Measurements from ENCODE around the gene PTPRJ.

PTPRJ gene

DNA sequence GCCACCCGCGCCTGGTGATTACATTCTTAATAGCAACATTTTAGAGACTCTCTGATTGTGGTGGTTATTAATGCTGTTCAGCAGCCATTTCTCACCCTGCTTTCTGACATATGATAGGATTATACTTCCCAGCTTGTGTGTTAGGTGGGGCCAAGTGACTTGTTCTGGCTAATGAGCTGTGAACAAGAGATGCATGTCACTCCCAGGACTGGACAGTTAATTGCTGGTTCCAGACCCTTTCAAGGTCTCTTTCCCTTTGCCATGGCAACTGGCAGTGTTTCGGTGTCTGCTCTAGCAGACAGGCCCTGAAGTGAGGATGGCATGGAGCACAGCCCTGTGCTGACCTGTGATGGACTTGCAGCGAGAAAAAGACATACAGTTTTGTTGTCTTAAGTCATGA is 8.9 kb upstream of the PTPRJ start:
- no peak for FAIRE-seq

- FAIRE-seq = no peak
Measured at GRCh38 chr11:47973173-47973572, 7.2 kb upstream of the PTPRJ start.

DNA sequence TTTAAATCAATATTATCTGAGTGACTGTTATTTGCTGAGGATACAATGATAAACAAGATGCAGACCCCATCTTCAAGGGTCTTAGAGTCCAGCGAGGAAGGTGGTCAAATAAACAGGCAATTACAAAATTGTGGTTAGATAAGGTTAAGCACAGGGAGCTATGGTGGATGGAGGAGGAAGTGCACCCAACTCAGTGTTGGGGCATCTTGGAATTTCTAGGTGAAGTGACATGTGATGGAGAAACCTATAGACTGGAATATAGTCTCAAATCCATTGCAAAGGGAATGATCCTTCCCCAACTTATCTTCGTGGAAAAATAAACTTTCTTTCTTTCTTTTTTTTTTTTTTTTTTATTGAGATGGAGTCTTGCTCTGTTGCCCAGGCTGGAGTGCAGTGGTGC is 3.4 kb upstream of the PTPRJ start:
- no peak for FAIRE-seq

DNA sequence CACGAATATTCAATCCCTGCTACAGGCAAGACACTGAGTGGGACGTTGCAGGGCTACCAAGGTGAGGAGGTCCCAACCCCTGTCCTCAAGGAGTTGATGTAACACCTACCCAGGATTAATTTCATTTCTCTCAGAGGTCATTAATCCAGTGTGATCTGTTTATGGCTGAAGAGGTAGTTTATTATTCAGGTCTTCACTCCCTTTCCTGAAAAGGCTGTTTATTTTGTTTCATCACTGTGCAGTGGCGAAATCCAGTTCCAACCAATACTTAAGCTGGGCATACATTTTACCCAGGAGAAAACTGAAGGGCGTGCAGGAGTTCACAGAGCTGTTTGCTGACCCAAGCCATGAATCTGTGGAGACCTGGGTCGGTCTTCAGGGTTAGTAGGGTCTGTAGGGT is 2.7 kb upstream of the PTPRJ start:
- FAIRE-seq = no peak

- FAIRE-seq = no peak
Measured at GRCh38 chr11:47979378-47980087, 826 bp upstream of the PTPRJ start.

- no peak for FAIRE-seq
Measured at GRCh38 chr11:47980907-47981621, 705 bp downstream of the PTPRJ start.

DNA sequence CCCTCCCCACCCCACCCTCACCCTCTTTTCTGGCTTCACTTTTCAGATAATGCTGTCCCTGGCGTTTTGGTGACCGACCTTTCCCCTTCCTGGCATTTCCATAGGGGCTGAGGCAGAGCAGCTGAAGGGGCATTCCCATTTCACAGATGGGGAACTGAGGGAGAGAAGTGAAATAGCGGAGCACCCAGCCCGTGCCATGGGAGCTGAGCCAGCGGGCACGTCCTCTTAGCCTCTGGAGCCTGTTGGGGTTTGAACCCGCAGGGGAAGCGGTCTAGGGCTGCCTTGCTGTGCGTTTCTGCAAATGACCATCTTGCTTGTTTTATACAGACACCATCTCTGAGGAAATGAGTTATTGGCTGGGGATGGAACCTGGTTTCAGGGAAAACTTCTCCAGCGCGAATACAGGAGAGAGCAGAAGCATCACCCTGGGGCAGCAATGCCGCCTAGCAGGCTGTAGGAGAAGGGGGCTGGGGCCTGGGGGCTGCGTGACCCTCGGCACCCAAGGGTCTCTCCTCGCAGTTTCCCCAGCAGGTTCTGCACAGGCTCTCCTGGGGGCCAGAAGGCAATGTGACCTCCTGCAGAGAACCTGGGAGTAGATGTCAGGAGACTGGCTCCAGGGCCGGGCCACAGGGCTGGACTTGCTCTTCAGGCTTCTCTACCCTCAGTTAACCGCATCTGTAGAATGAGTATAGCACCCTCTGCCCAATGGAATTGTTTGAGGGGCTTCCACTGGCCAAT is 1.5 kb downstream of the PTPRJ start:
- no peak for FAIRE-seq

DNA sequence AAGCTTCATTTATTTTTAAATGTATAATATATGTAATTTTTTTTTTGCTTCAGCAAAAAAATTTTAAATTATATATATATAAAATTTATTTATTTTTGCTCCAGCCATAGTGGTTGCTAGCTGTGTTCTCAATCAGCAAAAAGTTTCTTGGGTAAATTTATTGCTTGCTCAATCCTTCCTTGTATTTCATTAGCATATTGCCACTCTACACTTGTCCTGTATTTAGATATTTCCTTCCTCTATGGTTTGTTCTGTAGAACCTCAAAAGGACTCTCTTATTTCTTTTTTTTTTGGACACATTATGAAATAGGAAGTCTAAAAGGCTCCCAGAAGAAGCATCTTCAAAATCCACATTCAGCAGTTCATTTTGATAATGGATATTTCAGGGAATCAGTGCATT is 2.3 kb downstream of the PTPRJ start:
- no peak for FAIRE-seq

DNA sequence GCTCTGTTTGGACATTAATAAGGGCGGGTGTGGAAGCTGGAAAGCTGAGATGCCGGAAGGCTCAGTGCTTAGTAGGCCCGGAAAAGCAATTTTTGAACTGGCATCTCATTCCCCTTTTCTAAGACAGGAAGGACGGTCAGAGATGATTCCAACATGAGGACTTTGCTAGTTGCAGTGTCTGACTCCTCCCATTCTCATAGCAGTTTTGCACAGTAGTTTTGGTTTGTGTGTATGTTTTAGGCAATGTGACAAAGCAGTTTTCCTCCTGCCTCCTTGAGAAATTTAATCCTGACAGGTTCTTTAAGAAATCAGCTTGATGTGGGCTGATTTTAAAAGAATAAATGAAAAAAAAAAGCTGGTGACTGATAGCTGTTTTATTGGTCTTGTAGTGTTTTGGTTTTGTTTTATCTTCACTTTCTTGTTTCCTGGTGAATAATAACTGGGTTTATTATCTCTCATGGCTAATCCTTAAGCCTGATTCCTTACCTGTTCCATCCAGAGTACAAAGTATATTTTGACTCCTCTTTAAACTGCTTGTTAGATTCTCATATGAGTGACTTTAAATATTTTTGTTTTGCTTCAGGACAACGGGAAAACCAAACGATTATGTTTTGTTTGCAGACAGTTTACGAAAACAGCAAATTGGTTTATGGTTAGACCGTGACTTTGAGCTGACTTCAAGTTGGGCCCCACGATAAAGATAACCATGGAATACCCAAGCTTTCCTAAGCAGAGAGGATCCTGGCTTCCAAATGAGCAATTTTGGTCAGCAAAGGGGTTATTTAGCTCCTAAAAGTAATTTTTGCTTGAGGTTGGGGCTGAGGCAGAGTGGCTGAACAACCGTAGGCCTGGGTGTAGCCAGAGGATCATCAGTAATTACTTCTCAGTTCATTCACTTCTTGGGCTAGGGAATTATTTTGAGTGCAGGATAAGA is 3.4 kb downstream of the PTPRJ start:
- FAIRE-seq = no peak

DNA sequence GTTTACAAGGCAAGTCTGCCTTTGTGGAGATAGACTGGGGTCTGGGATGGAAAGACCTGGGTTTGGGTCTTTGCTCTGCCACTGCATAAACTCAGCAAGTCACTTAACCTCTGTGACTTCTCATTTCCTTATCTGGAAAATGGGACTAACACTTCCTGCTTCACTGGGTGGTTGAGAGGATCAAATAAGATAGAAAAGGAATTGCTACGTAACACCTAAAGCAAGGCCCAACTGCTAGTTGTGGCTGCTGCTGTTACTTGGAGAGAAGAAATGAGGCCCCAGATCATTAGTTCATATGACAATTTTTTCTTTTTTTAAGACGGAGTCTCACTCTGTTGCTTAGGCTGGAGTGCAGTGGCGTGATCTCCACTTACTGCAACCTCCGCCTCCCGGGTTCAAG is 5.9 kb downstream of the PTPRJ start:
- no peak for FAIRE-seq

GRCh38 chr11:47986742-47987141 is 6.4 kb downstream of the PTPRJ start:
- no peak for FAIRE-seq

GRCh38 chr11:47987310-47987709 is 7.0 kb downstream of the PTPRJ start:
- no peak for FAIRE-seq

GRCh38 chr11:47987781-47988180 is 7.4 kb downstream of the PTPRJ start:
- FAIRE-seq = no peak

- FAIRE-seq = no peak
Measured at GRCh38 chr11:47989779-47990178, 9.4 kb downstream of the PTPRJ start.

DNA sequence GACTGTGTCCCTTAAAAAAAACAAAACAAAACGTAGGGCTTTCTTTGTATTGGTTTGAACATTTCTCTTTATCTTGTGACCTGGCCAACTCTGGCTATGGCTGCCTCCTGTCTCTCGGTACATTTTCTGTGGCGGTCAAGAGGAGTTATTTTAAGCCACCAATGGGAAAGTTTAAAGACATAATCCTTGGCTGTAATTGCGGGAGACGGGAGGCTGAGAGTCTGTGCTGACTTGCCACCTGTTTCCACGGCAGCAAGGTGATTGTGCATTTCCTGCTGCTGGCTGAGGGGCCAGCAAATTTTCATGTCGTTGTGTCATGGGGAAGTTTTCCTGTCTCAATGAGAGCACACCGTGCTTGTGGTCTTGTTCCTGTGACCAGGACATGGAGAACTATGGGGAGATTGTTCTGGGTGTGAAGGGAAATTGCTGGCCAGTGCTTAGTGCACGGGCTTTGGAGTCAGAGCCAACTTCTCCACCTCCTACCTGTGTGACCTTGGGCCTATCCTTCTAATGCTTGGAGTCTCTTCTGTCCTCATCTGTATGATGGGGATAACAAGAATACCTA is 11.0 kb downstream of the PTPRJ start:
- no peak for FAIRE-seq

GRCh38 chr11:47991894-47992293 is 11.5 kb downstream of the PTPRJ start:
- no peak for FAIRE-seq

DNA sequence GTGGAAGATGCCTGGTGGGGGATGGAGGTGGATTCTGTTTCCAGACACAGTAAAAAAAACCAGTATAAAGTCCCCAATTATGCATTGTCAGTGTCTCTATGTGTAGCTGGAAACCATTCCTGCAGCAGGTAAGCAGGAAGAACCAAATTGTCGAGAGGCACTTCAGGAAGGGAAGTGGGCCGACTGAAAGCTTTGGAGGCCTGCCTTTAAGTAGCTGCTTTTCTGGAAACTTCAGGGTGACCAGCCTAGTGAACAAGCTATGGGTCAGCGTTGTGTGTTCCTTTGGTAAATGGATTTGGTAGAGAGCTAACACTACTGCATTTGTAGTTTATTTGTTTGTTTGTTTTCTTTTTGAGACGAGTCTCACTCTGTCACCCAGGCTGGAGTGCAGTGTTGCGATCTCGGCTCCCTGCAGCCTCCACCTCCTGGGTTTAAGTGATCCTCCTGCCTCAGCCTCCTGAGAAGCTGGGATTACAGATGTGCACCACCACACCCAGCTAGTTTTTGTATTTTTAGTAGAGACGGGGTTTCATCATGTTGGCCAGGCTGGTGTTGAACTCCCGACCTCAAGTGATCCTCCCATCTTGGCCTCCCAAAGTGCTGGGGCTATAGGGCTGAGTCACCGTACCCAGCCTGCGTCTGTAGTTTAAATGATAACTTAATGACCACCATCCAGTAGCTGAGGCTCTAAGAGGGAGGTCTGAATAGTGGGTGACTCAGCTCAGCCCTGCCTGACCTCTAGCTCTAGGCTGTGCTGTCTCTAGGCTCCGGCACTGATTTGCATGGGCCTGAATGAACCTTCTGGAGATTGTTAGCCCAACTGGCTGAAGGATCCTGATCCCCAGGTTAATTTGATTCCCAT is 12.8 kb downstream of the PTPRJ start:
- FAIRE-seq = no peak

DNA sequence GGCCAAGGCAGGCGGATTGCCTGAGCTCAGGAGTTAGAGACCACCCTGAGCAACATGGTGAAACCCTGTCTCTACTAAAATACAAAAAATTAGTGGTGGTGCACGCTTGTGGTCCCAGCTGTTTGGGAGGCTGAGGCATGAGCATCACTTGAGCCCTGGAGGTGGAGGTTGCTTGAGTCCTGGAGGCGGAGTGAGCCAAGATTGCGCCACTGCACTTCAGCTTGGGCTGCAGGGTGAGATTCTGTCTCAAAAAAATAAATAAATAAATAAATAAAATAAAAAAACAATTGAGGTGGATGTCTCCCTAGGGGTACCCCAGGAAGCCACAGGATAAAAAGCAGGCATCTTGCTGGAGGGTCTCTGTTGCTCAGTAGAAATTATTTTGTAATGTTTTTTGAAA is 14.1 kb downstream of the PTPRJ start:
- no peak for FAIRE-seq

- FAIRE-seq = no peak
Measured at GRCh38 chr11:47995360-47995769, 15.0 kb downstream of the PTPRJ start.

DNA sequence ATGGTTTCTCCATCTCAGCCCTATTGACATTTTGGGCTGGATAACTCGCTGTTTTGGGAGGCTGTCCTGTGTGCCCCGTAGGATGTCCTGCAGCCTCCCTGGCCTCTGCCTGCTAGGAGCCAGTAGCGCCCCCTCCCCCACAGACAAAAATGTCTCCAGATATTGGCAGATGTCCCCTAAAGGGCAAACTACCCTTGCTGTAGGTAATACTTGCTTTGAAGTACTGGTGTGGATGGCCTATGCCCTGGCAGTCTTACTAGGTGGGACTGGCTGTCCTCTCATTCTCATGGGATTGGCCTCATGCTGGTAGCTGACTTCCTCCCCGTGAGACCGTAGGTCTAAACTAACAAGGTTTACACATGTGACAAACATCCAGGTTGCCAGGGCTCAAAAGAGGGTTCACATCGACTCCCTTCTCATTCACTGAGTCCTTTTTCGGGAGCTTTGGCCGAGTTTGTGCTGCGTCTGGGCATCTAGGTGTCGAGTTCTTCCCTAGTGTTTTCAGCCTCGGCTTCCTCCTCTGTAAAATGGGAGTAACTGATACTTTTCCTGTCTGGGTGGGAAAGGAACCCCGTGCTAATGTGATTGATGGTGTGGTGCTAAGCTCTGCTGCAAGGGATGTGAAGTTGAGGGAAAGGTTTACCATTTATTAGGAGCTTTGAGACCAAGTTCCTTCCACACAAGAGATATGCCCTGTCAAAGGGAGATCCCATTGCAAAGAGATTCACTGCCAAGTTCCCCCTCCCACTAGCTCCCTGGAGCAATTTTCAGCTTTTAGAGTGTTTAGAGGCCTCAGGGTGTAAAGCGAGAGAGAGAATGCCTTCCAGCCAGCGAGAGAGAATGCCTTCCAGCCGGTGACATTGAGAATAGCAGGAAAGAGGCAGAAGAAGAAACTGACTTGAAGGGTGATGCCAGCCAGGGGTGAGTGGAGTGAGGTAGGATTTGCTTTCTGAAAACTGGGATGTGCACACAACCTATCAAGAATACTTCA is 17.0 kb downstream of the PTPRJ start:
- no peak for FAIRE-seq

Measured in TTC549 (cell line).